Keratinocyte (primary cell): ENCODE results near the gene MYO1E. TPM values are rescaled to one million over a fixed set of nuclear protein-coding genes. Genes with fewer than 3 reads are reported as not detected.

ENCODE experiments used
- DNase-seq: peaks from one replicate; pipeline ENCODE4 v3.0.0-alpha.2; 2011; ENCODE audit warnings: low read depth, missing footprints, low spot score
- FAIRE-seq: peaks from 2 replicates; lab custom pipeline; 2011; peaks lifted over from hg19 to GRCh38; lab: Jason Lieb, UNC
- H2AFZ ChIP-seq: 2 replicates; pipeline ENCODE4 v1.6.0; 2012; ENCODE audit warnings: low read length, control low read depth, inconsistent platforms; ENCODE audit not compliant: control insufficient read depth
- H3K27ac ChIP-seq: 2 replicates; pipeline ENCODE4 v1.5.1; 2011; ENCODE audit warnings: low read length; ENCODE audit not compliant: control insufficient read depth, insufficient read depth
- H3K27me3 ChIP-seq: 3 replicates; pipeline ENCODE4 v1.6.0; 2011; ENCODE audit warnings: low read length; ENCODE audit not compliant: control insufficient read depth, insufficient read depth; ENCODE audit errors: extremely low read depth
- H3K36me3 ChIP-seq, 2 experiments: 2 replicates in 1 of 2; 3 replicates in 1 of 2; pipeline ENCODE4 v1.5.1; 2011; ENCODE audit warnings: low read length in 2 of 2, mild to moderate bottlenecking in 1 of 2; ENCODE audit not compliant: control insufficient read depth in 2 of 2, insufficient read depth in 2 of 2; ENCODE audit errors: extremely low read depth in 1 of 2
- H3K4me1 ChIP-seq: 3 replicates; pipeline ENCODE4 v1.5.1; 2011; ENCODE audit warnings: low read length; ENCODE audit not compliant: control insufficient read depth, insufficient read depth; ENCODE audit errors: extremely low read depth
- H3K4me2 ChIP-seq: 3 replicates; pipeline ENCODE4 v1.6.0; 2011; ENCODE audit warnings: low read depth, low read length; ENCODE audit not compliant: control insufficient read depth, insufficient read depth; ENCODE audit errors: extremely low read depth
- H3K4me3 ChIP-seq, 3 experiments: fragments of 200-600 bp in 1 of 3; sonication (generic) in 1 of 3; 2 replicates in 2 of 3; 3 replicates in 1 of 3; pipeline ENCODE4 v1.5.1; 2011 to 2016; ENCODE audit warnings: low read length in 3 of 3, mild to moderate bottlenecking in 3 of 3, control low read depth in 2 of 3, inconsistent platforms in 1 of 3, low read depth in 1 of 3, mixed read lengths in 1 of 3, mixed run types in 1 of 3, moderate library complexity in 1 of 3; ENCODE audit not compliant: control insufficient read depth in 2 of 3, insufficient read depth in 2 of 3; ENCODE audit errors: extremely low read depth in 1 of 3
- H3K79me2 ChIP-seq: 2 replicates; pipeline ENCODE4 v1.6.0; 2012; ENCODE audit warnings: low read length; ENCODE audit not compliant: control insufficient read depth, insufficient read depth
- H3K9ac ChIP-seq: 3 replicates; pipeline ENCODE4 v1.6.0; 2011; ENCODE audit warnings: low read length; ENCODE audit not compliant: control insufficient read depth, insufficient read depth; ENCODE audit errors: extremely low read depth
- H3K9me1 ChIP-seq: 3 replicates; pipeline ENCODE4 v1.6.0; 2011; ENCODE audit warnings: low read length; ENCODE audit not compliant: control insufficient read depth, insufficient read depth; ENCODE audit errors: extremely low read depth
- H3K9me3 ChIP-seq: 2 replicates; pipeline ENCODE4 v1.5.1; 2012; ENCODE audit warnings: low read depth, low read length; ENCODE audit not compliant: control insufficient read depth
- H4K20me1 ChIP-seq: 3 replicates; pipeline ENCODE4 v1.6.0; 2011; ENCODE audit warnings: low read length; ENCODE audit not compliant: control insufficient read depth, insufficient read depth; ENCODE audit errors: extremely low read depth
- EZH2 ChIP-seq: IDR thresholded peaks from one replicate; pipeline ENCODE4 v1.6.1; 2012; ENCODE audit warnings: inconsistent platforms, mild to moderate bottlenecking, low read length, moderate library complexity
- dilution Hi-C: fragments of 300-500 bp; cut with MboI; formaldehyde crosslinking; loops from one replicate; pipeline ENCODE4 v1.7.0; 2020; ENCODE audit warnings: low sequenced_read_pairs; ENCODE audit not compliant: extremely low pct_ligation_motif_present
- polyA plus RNA-seq, 5 experiments: library from polyadenylated mRNA; depleted of rRNA in 3 of 5; stranded (reverse) in 3 of 5; stranded (forward) in 1 of 5; unstranded in 1 of 5; fragments of >200 nt; gene quantifications; 1 replicate in 1 of 5; 2 replicates in 3 of 5; 3 replicates in 1 of 5; pipeline versions ENCODE4 v1.2.1 to v1.2.3, GENCODE V29; 2011 to 2012; ENCODE audit warnings: missing spikeins in 2 of 5, low read depth in 1 of 5, low replicate concordance in 1 of 5
- TF ChIP-seq, protein P1 (sequence below), 3 experiments: IDR thresholded peaks in 1 of 3; conservative IDR thresholded peaks in 1 of 3; optimal IDR thresholded peaks in 1 of 3; 2 replicates in 2 of 3; 3 replicates in 1 of 3; pipeline versions ENCODE3 to v1.5.1; 2011; ENCODE audit warnings: low read length in 3 of 3, mild to moderate bottlenecking in 3 of 3, moderate library complexity in 2 of 3, control low read depth in 1 of 3, inconsistent platforms in 1 of 3; ENCODE audit not compliant: insufficient read depth in 2 of 3; ENCODE audit errors: extremely low read depth in 1 of 3

Gene MYO1E
- polyA plus RNA-seq, 1 donor (not counting 4 experiments of a cell fraction or from before 2014, with no cell fraction given): 213 TPM

DNA sequence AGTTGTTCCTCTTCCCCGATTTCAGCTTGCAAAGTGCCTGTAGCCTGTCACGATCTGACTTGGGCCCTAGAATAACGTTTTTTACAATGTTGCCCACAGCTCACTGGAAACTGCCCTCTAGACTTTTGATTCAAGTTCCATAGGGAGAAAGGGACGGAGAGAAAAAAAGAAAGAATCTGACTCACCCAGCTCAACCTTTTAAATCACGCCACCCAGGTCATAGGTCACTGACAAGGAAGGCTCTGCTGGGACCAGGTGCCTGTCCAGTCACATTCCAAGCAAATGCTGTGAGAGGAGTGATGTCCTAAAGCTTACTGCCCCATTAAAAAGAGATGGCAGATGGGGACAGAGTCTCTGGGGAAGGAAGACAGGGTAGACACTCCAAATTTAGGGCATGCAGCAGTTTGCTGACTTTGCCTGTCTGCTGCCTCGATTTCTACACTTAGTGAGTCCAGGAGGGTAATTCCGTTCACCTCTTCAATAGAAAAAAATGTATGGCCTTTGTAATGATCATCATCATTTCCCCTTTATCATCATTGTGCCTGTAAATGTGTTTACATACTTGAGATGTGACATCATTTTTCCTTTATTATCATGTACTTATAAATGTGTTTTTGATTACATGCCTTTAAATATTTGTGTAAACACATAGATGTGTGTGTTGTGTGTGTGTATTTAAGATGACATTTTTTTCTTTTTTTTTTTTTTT lies 8.4 kb upstream of the MYO1E start:
- no peak for DNase-seq
- H3K4me2 ChIP-seq: no peak overlapping the region

DNA sequence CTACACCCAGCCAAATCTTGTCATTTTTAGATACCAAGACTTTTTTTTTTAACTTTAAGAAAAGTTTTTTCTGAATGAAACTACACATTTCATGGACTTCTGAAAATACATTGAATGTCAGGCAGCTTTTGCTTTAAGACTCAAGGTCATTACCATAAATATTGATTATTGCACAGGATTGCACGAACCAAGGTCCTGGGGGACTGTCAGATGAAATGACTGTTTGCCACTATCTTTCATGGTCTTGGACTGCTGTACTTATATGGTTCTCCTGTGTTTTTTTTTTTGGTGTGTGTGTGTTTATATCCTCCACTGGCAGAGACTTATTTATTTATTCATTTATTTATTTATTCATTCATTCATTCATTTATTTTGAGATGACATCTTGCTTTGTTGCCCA lies 6.9 kb upstream of the MYO1E start:
- Histone ChIP-seq H3K9me1 (no peaks in the 10 kb centered on the region), H3K4me3 (no peak overlapping the region), H4K20me1 (no peaks in the 10 kb centered on the region), H3K4me2 (no peak overlapping the region), H3K9me3 (no peaks in the 10 kb centered on the region), H3K36me3 (no peaks in the 10 kb centered on the region), H3K27ac (no peak overlapping the region), H3K27me3 (no peaks in the 10 kb centered on the region), H2AFZ (no peak overlapping the region), H3K79me2 (no peaks in the 10 kb centered on the region), H3K4me1 (no peaks in the 10 kb centered on the region), H3K9ac (no peak overlapping the region)
- no peak for TF ChIP-seq EZH2
- TF ChIP-seq, protein P1, sequence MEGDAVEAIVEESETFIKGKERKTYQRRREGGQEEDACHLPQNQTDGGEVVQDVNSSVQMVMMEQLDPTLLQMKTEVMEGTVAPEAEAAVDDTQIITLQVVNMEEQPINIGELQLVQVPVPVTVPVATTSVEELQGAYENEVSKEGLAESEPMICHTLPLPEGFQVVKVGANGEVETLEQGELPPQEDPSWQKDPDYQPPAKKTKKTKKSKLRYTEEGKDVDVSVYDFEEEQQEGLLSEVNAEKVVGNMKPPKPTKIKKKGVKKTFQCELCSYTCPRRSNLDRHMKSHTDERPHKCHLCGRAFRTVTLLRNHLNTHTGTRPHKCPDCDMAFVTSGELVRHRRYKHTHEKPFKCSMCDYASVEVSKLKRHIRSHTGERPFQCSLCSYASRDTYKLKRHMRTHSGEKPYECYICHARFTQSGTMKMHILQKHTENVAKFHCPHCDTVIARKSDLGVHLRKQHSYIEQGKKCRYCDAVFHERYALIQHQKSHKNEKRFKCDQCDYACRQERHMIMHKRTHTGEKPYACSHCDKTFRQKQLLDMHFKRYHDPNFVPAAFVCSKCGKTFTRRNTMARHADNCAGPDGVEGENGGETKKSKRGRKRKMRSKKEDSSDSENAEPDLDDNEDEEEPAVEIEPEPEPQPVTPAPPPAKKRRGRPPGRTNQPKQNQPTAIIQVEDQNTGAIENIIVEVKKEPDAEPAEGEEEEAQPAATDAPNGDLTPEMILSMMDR (optimal IDR thresholded peaks at IDR 0.05 in 1 of 3, IDR thresholded peaks at IDR 0.05 in 1 of 3, conservative IDR thresholded peaks at IDR 0.05 in 1 of 3; ENCODE audit: extremely low read depth in 1 of 3, insufficient read depth in 2 of 3, low read length in 3 of 3): no peak
- dilution Hi-C loops: no loop called here
- FAIRE-seq (no peak), DNase-seq (no peak)

More for the DNA sequence above, 8.4 kb upstream of the MYO1E start:
- H3K27me3 ChIP-seq: no peaks in the 10 kb centered on the region
- H3K36me3 ChIP-seq: no peaks in the 10 kb centered on the region
- no peaks in the 10 kb centered on the region for H3K79me2 ChIP-seq
- H3K9ac ChIP-seq: no peak overlapping the region
- H2AFZ ChIP-seq: no peak overlapping the region
- H3K9me1 ChIP-seq: no peaks in the 10 kb centered on the region
- TF ChIP-seq EZH2: no peak
- TF ChIP-seq, protein P1 (optimal IDR thresholded peaks at IDR 0.05 in 1 of 3, IDR thresholded peaks at IDR 0.05 in 1 of 3, conservative IDR thresholded peaks at IDR 0.05 in 1 of 3; ENCODE audit: extremely low read depth in 1 of 3, insufficient read depth in 2 of 3, low read length in 3 of 3): no peak
- H3K4me3 ChIP-seq: no peak overlapping the region
- H3K4me1 ChIP-seq: no peaks in the 10 kb centered on the region
- FAIRE-seq: no peak
- H4K20me1 ChIP-seq: no peaks in the 10 kb centered on the region
- H3K9me3 ChIP-seq: no peaks in the 10 kb centered on the region
- dilution Hi-C loops: no loop called here
- no peak overlapping the region for H3K27ac ChIP-seq
